HFFc6 (cell line): ENCODE data around the gene ARHGEF7. TPM values are rescaled to one million over a fixed set of nuclear protein-coding genes. Genes with fewer than 3 reads are reported as not detected.
A peak's percentile ranks its signal among the peaks of the same experiment; 100 is the strongest.

ENCODE experiments used
- DNase-seq: peaks from one replicate; pipeline ENCODE4 v3.0.0-alpha.2; 2018
- H3K27ac Mint-ChIP-seq: 2 replicates; pipeline ENCODE4 v1.8.0; 2020; ENCODE audit warnings: mild to moderate bottlenecking, mixed read lengths
- H3K27me3 Mint-ChIP-seq: 2 replicates; pipeline ENCODE4 v1.8.0; 2021; ENCODE audit warnings: mild to moderate bottlenecking, moderate library complexity, mixed read lengths; ENCODE audit not compliant: insufficient read depth
- H3K36me3 Mint-ChIP-seq: 2 replicates; pipeline ENCODE4 v1.8.0; 2021; ENCODE audit warnings: low read depth, mixed read lengths
- H3K4me1 Mint-ChIP-seq: 2 replicates; pipeline ENCODE4 v1.8.0; 2020; ENCODE audit warnings: low read depth, mixed read lengths
- H3K4me3 Mint-ChIP-seq: 2 replicates; pipeline ENCODE4 v1.8.0; 2020; ENCODE audit warnings: mild to moderate bottlenecking, moderate library complexity, mixed read lengths
- H3K9me3 Mint-ChIP-seq: 2 replicates; pipeline ENCODE4 v1.8.0; 2020; ENCODE audit warnings: mild to moderate bottlenecking, mixed read lengths
- CTCF ChIP-seq: fragments of 200-600 bp; sonication (generic); IDR thresholded peaks from 2 replicates; pipeline ENCODE4 v1.5.0; 2021; ENCODE audit warnings: antibody characterized with exemption, mild to moderate bottlenecking
- total RNA-seq, 6 experiments: library from RNA; stranded (reverse); fragmentation: NEBNext Ultra II Directional; extraction: Animal tissue kit (Norgen Biotek cat#: 25700); gene quantifications; 2 replicates in 1 of 6; 3 replicates in 5 of 6; pipeline ENCODE4 v1.2.3, GENCODE V29; 2021

Gene ARHGEF7
- total RNA-seq, 6 experiments from 2014 or later = 32.3 to 38.1 (median 35.0) TPM

GRCh38 chr13:111330066-111330610 is 215.0 kb downstream of the ARHGEF7 start:
- Mint-ChIP-seq H3K27me3 (peaks cover 16% of the 10 kb centered on the region), H3K9me3 (no peaks in the 10 kb centered on the region), H3K4me3 (no peak overlapping the region), H3K4me1 (no peaks in the 10 kb centered on the region), H3K27ac (no peak overlapping the region), H3K36me3 (no peaks in the 10 kb centered on the region)
- TF ChIP-seq CTCF = no peak
- DNase-seq = no peak

- DNase-seq = no peak
- TF ChIP-seq CTCF = no peak
- Mint-ChIP-seq H3K27ac (no peak overlapping the region), H3K36me3 (no peaks in the 10 kb centered on the region), H3K9me3 (no peaks in the 10 kb centered on the region), H3K4me3 (no peak overlapping the region), H3K27me3 (peaks cover 9% of the 10 kb centered on the region), H3K4me1 (peaks cover 20% of the 10 kb centered on the region)
Observed at GRCh38 chr13:111335298-111335697, 220.2 kb downstream of the ARHGEF7 start.

GRCh38 chr13:111336666-111337065 is 221.6 kb downstream of the ARHGEF7 start:
- H3K27me3 Mint-ChIP-seq = peaks cover 4% of the 10 kb centered on the region
- H3K27ac Mint-ChIP-seq = no peak overlapping the region
- H3K4me3 Mint-ChIP-seq = no peak overlapping the region
- DNase-seq = no peak
- TF ChIP-seq CTCF = no peak
- peaks cover 20% of the 10 kb centered on the region for H3K4me1 Mint-ChIP-seq
- no peaks in the 10 kb centered on the region for H3K36me3 Mint-ChIP-seq
- no peaks in the 10 kb centered on the region for H3K9me3 Mint-ChIP-seq

GRCh38 chr13:111337206-111337605 is 222.1 kb downstream of the ARHGEF7 start:
- Mint-ChIP-seq H3K36me3 (no peaks in the 10 kb centered on the region), H3K4me3 (peak overlapping the region; percentile 10; the same call in 1 of the 2 replicates), H3K27me3 (peaks cover 4% of the 10 kb centered on the region), H3K9me3 (no peaks in the 10 kb centered on the region), H3K4me1 (peaks cover 20% of the 10 kb centered on the region), H3K27ac (peak overlapping the region; percentile 24; the same call in 1 of the 2 replicates)
- DNase-seq = peak; percentile 78
- no peak for TF ChIP-seq CTCF

GRCh38 chr13:111337741-111338140 is 222.6 kb downstream of the ARHGEF7 start:
- no peak for DNase-seq
- no peaks in the 10 kb centered on the region for H3K36me3 Mint-ChIP-seq

More at GRCh38 chr13:111337741-111338140, 222.6 kb downstream of the ARHGEF7 start:
- Mint-ChIP-seq H3K27me3 (peaks cover 4% of the 10 kb centered on the region), H3K27ac (no peak overlapping the region), H3K4me1 (peaks cover 20% of the 10 kb centered on the region), H3K9me3 (no peaks in the 10 kb centered on the region), H3K4me3 (no peak overlapping the region; the same call in 1 of the 2 replicates)
- no peak for TF ChIP-seq CTCF
